Lung (tissue), 12 donors: Measurements from ENCODE around the gene USP16. TPM values are rescaled to one million over a fixed set of nuclear protein-coding genes. Genes with fewer than 3 reads are reported as not detected.

Experiments
- ATAC-seq: fragments of 200-7000 bp; cut with Tn5 transposase; one replicate; pipeline ENCODE4 v1.9.1; 2020; ENCODE audit warnings: moderate number of reproducible peaks; ENCODE audit not compliant: insufficient read depth, low FRiP score
- DNase-seq, 3 donors: peaks; one replicate each; pipeline ENCODE4 v3.0.0-alpha.2; 2013 to 2017
- H3K27ac ChIP-seq, 2 donors: one replicate each; pipeline ENCODE4 v1.5.1; 2013; ENCODE audit warnings: mild to moderate bottlenecking in 2 of 2, moderate library complexity in 2 of 2, control low read depth in 1 of 2, inconsistent platforms in 1 of 2, low read depth in 1 of 2, low read length in 1 of 2
- H3K27me3 ChIP-seq, 3 donors: one replicate each; pipeline ENCODE4 v1.5.1; 2013; ENCODE audit warnings: low read length in 2 of 3; ENCODE audit not compliant: control insufficient read depth in 3 of 3, insufficient read depth in 3 of 3
- H3K36me3 ChIP-seq, 4 donors: one replicate each; pipeline ENCODE4 v1.5.1; 2013; ENCODE audit warnings: low read length in 4 of 4, mild to moderate bottlenecking in 1 of 4, moderate library complexity in 1 of 4; ENCODE audit not compliant: control insufficient read depth in 4 of 4, insufficient read depth in 4 of 4
- H3K4me1 ChIP-seq, 5 donors: one replicate each; pipeline ENCODE4 v1.5.1; 2013; ENCODE audit warnings: low read length in 5 of 5, mild to moderate bottlenecking in 2 of 5, moderate library complexity in 1 of 5; ENCODE audit not compliant: control insufficient read depth in 5 of 5, insufficient read depth in 5 of 5
- H3K4me3 ChIP-seq: one replicate; pipeline ENCODE4 v1.5.1; 2013; ENCODE audit warnings: mild to moderate bottlenecking, control low read depth, moderate library complexity
- H3K9ac ChIP-seq, 2 donors: one replicate each; pipeline ENCODE4 v1.5.1; 2013; ENCODE audit warnings: low read length in 2 of 2, control low read depth in 1 of 2; ENCODE audit not compliant: insufficient read depth in 1 of 2
- H3K9me3 ChIP-seq, 4 donors: one replicate each; pipeline ENCODE4 v1.5.1; 2013; ENCODE audit warnings: low read length in 3 of 4, mild to moderate bottlenecking in 1 of 4, moderate library complexity in 1 of 4; ENCODE audit not compliant: control insufficient read depth in 4 of 4, insufficient read depth in 3 of 4
- CTCF ChIP-seq: IDR thresholded peaks from 2 replicates; pipeline ENCODE4 v1.5.1; 2012; ENCODE audit warnings: mild to moderate bottlenecking; ENCODE audit errors: control extremely low read depth, extremely low read depth
- WGBS, 2 donors: extraction: QIAGEN DNeasy Blood & Tissue Kit; methylation state at CpG; one replicate each; pipeline ENCODE4 v1.1.7; 2013; 5-methylcytosine and 5-hydroxymethylcytosine counted together
- polyA plus RNA-seq, 2 donors: library from polyadenylated mRNA; stranded (reverse); fragments of 200-250 nt; gene quantifications; one replicate each; pipeline ENCODE4 v1.2.1, GENCODE V29; 2013
- total RNA-seq, 2 donors: library from RNA; depleted of rRNA in 1 of 2; stranded (reverse); fragments of >200 nt in 1 of 2; gene quantifications; one replicate each; pipeline ENCODE4 v1.2.1, GENCODE V29; 2014 to 2021
- donor health status: control.
- donor health status: control.
- donor health status: Bipolar disorder and iron deficiency.
- donor health status: healthy.
- donor health status: DM: yes; HTN: yes; CAD: no.

Gene USP16
- total and polyA plus RNA-seq, 4 donors = 22.7 to 42.3 (median 28.5) TPM

- Histone ChIP-seq H3K36me3 (peaks cover 18 to 50% (median 40%) of the 10 kb centered on the region in 4 donors), H3K9me3 (no peaks in the 10 kb centered on the region), H3K27me3 (no peaks in the 10 kb centered on the region), H3K9ac (no peak overlapping the region), H3K4me3 (no peak overlapping the region), H3K4me1 (peaks cover 0 to 2% (median 0%) of the 10 kb centered on the region in 5 donors), H3K27ac (no peak overlapping the region)
- no peak for ATAC-seq
- DNase-seq = no peak
- 87 to 94% methylated on average over 3 of the region's 3 CpGs for WGBS, 2 donors
- no peak for TF ChIP-seq CTCF
Observed at GRCh38 chr21:29033871-29034270, 9.4 kb downstream of the USP16 start.

GRCh38 chr21:29034678-29035077 is 10.2 kb downstream of the USP16 start:
- Histone ChIP-seq H3K4me1 (peaks cover 0 to 2% (median 0%) of the 10 kb centered on the region in 5 donors), H3K27me3 (no peaks in the 10 kb centered on the region), H3K36me3 (peaks cover 20 to 52% (median 41%) of the 10 kb centered on the region in 4 donors), H3K9me3 (no peaks in the 10 kb centered on the region), H3K27ac (no peak overlapping the region), H3K4me3 (no peak overlapping the region), H3K9ac (no peak overlapping the region)
- ATAC-seq (no peak), DNase-seq (no peak)
- 87 to 89% methylated on average over 1 of the region's 1 CpG for WGBS, 2 donors
- no peak for TF ChIP-seq CTCF

- no peak for TF ChIP-seq CTCF
- H3K27ac ChIP-seq = no peak overlapping the region
- H3K27me3 ChIP-seq = no peaks in the 10 kb centered on the region
- no peaks in the 10 kb centered on the region for H3K9me3 ChIP-seq
- no peak for DNase-seq
- no peak overlapping the region for H3K4me3 ChIP-seq
- peaks cover 32 to 69% (median 41%) of the 10 kb centered on the region in 4 donors for H3K36me3 ChIP-seq
- ATAC-seq = no peak
- H3K4me1 ChIP-seq = peaks cover 0 to 5% (median 0%) of the 10 kb centered on the region in 5 donors
- WGBS, 2 donors = 96 to 97% methylated on average over 5 of the region's 5 CpGs
- no peak overlapping the region for H3K9ac ChIP-seq
Observed at GRCh38 chr21:29052224-29052623, 27.8 kb downstream of the USP16 start.

- TF ChIP-seq CTCF = no peak
- Histone ChIP-seq H3K36me3 (peaks cover 31 to 69% (median 40%) of the 10 kb centered on the region in 4 donors), H3K9me3 (no peaks in the 10 kb centered on the region), H3K27ac (no peak overlapping the region), H3K9ac (no peak overlapping the region), H3K4me3 (no peak overlapping the region), H3K27me3 (no peaks in the 10 kb centered on the region), H3K4me1 (peaks cover 0 to 5% (median 0%) of the 10 kb centered on the region in 5 donors)
- ATAC-seq (no peak), DNase-seq (no peak)
- WGBS, 2 donors = 93 to 96% methylated on average over 5 of the region's 5 CpGs
Observed at GRCh38 chr21:29053011-29053553, 28.6 kb downstream of the USP16 start.
